ENCODE results near the gene ELN.
A peak's percentile ranks its signal among the peaks of the same experiment; 100 is the strongest.

ELN gene

GRCh38 chr7:74006032-74006431 is 21.9 kb upstream of the ELN start:
- no peak for ATAC-seq
- no peak for TF ChIP-seq OSR1 (CRISPR knock-in tag; IDR thresholded peaks at IDR 0.05)

GRCh38 chr7:74006451-74007241 is 21.3 kb upstream of the ELN start:
- ATAC-seq = no peak

GRCh38 chr7:74007242-74007567 is 20.8 kb upstream of the ELN start:
- ATAC-seq = no peak
- TF ChIP-seq ZFP3 (CRISPR knock-in tag; IDR thresholded peaks at IDR 0.05) (no peak), TSHZ2 (CRISPR knock-in tag; IDR thresholded peaks at IDR 0.05) (no peak), GLIS3 (CRISPR knock-in tag; IDR thresholded peaks at IDR 0.05) (no peak), PATZ1 (CRISPR knock-in tag; IDR thresholded peaks at IDR 0.05; ENCODE audit: borderline replicate concordance) (no peak), CSDC2 (CRISPR knock-in tag; IDR thresholded peaks at IDR 0.05) (no peak), ZFP30 (CRISPR knock-in tag; IDR thresholded peaks at IDR 0.05) (no peak), ZC3H10 (CRISPR knock-in tag; IDR thresholded peaks at IDR 0.05) (no peak), CREB5 (CRISPR knock-in tag; IDR thresholded peaks at IDR 0.05; ENCODE audit: low read depth) (no peak), BACH2 (CRISPR knock-in tag; IDR thresholded peaks at IDR 0.05; ENCODE audit: borderline replicate concordance) (no peak), ARNTL (CRISPR knock-in tag; IDR thresholded peaks at IDR 0.05; ENCODE audit: borderline replicate concordance, low read depth) (no peak)

More at GRCh38 chr7:74006451-74007241, 21.3 kb upstream of the ELN start:
- TF ChIP-seq TCF4 (CRISPR knock-in tag; IDR thresholded peaks at IDR 0.05; ENCODE audit: borderline replicate concordance) (0 out of 2 replicates have a peak, but pooled peaks have one; percentile 19), ZFP3 (CRISPR knock-in tag; IDR thresholded peaks at IDR 0.05) (peak; percentile 94), CSDC2 (CRISPR knock-in tag; IDR thresholded peaks at IDR 0.05) (no peak), ISL1 (CRISPR knock-in tag; IDR thresholded peaks at IDR 0.05) (0 out of 2 replicates have a peak, but pooled peaks have one; percentile 14), POU6F1 (CRISPR knock-in tag; IDR thresholded peaks at IDR 0.05; ENCODE audit: borderline replicate concordance, low read depth) (no peak), TSHZ2 (CRISPR knock-in tag; IDR thresholded peaks at IDR 0.05) (0 out of 2 replicates have a peak, but pooled peaks have one; percentile 31)

GRCh38 chr7:74008687-74009086 is 19.3 kb upstream of the ELN start:
- no peak for TF ChIP-seq ISL1 (CRISPR knock-in tag; IDR thresholded peaks at IDR 0.05)
- peak; percentile 99 for TF ChIP-seq ZFP3 (CRISPR knock-in tag; IDR thresholded peaks at IDR 0.05)
- TF ChIP-seq GLIS3 (CRISPR knock-in tag; IDR thresholded peaks at IDR 0.05) = no peak
- no peak for ATAC-seq
